ENCODE measurements around the gene SMIM35. TPM values are rescaled to one million over a fixed set of nuclear protein-coding genes. Genes with fewer than 3 reads are reported as not detected.

SMIM35 gene
- total RNA-seq, 1 donor from 2014 or later: not detected

Other genes starting within 250 kb of the SMIM35 start
- gene FXYD6, start 210.3 kb downstream of the SMIM35 start, total RNA-seq: 35.4 TPM
- gene TMPRSS13, start 157.6 kb downstream of the SMIM35 start, total RNA-seq: 0.15 TPM
- gene IL10RA, start 100.6 kb downstream of the SMIM35 start, total RNA-seq: 6.0 TPM
- gene TMPRSS4, start 9.9 kb downstream of the SMIM35 start, total RNA-seq: not detected
- gene SCN4B, start 65.9 kb upstream of the SMIM35 start, total RNA-seq: 11.0 TPM
- gene SCN2B, start 89.7 kb upstream of the SMIM35 start, total RNA-seq: 19.6 TPM
- gene JAML, start 138.0 kb upstream of the SMIM35 start, total RNA-seq: 4.5 TPM
- 2.6 TPM for gene MPZL3, start 165.4 kb upstream of the SMIM35 start, total RNA-seq
- gene MPZL2, start 177.3 kb upstream of the SMIM35 start, total RNA-seq: 11.8 TPM
- 1.1 TPM for gene CD3E, start 217.8 kb upstream of the SMIM35 start, total RNA-seq